ENCODE measurements around the gene IL23A.

The IL23A gene

DNA sequence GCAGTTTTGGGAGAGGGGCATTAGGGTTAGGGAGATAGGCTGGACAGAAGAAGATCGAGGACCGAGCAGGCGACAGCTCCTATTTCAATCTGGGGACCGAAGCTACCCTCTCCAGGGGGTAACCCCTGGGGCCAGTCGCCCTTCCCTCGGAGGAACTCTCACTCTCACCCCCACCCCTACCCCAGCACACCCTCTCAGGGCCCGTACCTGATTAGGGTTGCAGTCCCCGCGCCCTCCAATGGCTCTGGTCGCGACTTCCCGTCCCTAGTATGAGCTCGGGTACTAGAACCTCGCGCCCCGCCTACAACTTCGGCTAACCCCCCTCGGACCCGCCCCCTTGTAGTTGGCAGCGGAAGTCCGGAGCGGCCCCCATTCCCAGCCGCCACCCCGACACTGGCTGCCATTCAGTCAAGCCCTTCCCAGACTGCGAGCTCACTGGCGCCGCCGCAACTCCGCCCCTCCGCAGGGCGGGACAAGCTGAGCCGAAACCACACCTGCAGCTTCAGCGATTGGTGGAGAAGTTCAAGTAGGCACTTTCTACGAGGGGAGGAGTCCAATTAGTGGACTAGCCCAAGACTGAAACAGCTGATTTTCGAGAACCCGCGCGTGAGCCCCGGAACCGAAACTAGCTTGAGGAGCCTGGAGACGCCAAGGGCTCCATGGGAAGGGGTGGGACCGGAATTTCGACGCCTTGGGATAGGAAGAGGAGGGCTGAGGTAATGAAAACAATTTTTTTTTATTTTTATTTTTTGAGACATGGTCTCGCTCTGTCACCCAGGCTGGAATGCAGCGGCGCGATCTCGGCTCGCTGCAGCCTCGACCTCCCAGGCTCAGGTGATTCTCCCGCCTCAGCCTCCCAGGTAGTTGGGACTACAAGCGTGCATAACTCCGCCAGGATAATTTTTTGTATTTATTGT, 21.4 kb downstream of the IL23A start, which contains the start of gene STAT2:
Gene STAT2 (minus strand): TSS at position 257 of the 917 bp plus-strand sequence. CDS start 3,536 bp downstream, outside the sequence.
- Histone ChIP-seq H3K27me3 (ENCODE audit: control insufficient read depth, insufficient read depth, low read length) (no peaks in the 10 kb centered on the region), H3K4me1 (ENCODE audit: control insufficient read depth, insufficient read depth, low read length) (0 out of 2 replicates have a peak, but pooled peaks cover 1% of the 10 kb centered on the region), H3K9me3 (ENCODE audit: control insufficient read depth, insufficient read depth, low read length) (no peaks in the 10 kb centered on the region), H3K4me3 (ENCODE audit: low read length) (peak within 1 kb of the TSS; percentile 88), H3K27ac (ENCODE audit: low read length) (no peak within 1 kb of the TSS), H3K36me3 (ENCODE audit: control insufficient read depth, insufficient read depth, low read length) (peaks cover 12% of the 10 kb centered on the region; the same call in 1 of the 2 replicates)
- WGBS (ENCODE audit: insufficient coverage, insufficient read length): no CpG with 5 or more reads among the region's 54 CpGs
- DNase-seq (ENCODE audit: low read depth, low spot score): peak; percentile 99

DNA sequence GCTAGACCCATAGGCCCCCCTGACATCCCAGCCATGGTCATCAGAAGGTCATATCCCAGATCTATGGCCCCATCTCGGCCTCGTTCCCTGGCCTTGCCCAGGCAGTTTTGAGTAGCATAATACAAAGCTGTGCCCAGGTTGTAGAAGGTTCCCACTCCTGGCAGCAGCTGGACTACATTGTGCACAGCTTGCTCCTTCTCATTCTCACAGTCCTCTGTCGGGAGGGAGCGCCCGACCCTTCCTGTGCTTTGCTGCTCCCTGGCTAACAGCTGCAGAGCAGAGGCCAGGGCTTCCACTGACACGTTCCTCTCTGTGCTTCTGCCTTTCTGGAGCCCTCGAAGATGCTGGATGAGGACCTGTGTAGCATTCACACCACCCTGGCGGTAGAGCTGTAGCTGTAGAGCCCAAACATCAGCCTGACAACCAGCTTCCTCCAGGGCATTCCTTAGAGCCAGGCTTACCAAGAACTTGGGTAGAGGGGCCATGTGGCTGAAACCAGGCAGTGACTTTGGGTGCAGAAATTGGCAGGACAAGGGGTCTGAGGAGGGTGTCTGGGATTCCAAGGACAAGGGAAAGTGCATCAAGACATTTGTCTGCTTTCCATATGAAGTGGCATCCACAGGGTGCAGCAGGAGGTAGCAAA, 22.9 kb downstream of the IL23A start:
- no CpG with 5 or more reads among the region's 8 CpGs for WGBS (ENCODE audit: insufficient coverage, insufficient read length)
- H3K27me3 ChIP-seq (ENCODE audit: control insufficient read depth, insufficient read depth, low read length): no peaks in the 10 kb centered on the region

DNA sequence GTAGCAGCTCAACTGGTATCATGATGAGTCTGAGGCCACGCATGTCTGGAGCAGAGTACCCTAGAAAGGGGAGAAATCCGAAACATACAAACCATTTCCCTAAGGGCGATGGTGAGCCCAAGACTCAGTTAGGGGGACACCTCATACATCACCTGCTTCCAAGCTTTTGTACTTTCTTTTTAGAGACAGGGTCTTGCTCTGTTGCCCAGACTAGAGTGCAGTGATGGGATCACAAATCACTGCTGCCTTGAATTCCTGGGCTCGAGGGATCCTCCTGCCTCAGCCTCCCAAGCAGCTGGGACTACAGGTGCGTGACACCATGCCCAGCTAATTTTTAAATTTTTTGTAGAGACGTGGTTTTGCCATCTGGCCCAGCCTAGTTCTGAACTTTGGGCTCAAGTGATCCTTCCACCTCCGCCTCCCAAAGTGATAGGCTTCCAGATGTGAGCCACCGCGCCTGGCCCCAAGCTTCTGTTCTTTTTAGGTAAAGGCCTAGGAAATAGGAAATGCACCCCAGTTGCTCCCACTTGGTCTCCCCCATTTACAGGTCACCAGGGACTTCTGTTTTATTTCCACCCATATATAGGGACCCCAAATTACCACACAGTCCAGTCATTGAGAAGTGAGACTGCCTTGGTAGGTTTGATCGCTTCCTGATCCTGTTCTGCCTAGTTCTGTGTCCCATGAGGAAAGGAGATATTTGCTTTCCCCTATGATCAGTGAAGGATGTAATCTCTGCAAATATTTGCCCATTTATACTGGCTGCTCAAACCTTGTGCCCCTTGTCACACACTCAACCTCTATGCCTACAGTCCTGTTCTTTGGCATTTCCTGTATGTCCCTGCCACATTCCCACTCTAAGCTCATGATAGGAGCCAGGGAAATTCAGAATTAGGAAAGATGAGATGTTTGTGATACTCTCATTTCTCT, 23.7 kb downstream of the IL23A start, which contains the start of gene APOF:
Gene APOF (minus strand): TSS at position 728 of the 930 bp plus-strand sequence. CDS start 112 bp downstream, at position 616.
- Histone ChIP-seq H3K4me3 (ENCODE audit: low read length) (no peak within 1 kb of the TSS), H3K9me3 (ENCODE audit: control insufficient read depth, insufficient read depth, low read length) (no peaks in the 10 kb centered on the region), H3K27ac (ENCODE audit: low read length) (no peak within 1 kb of the TSS), H3K36me3 (ENCODE audit: control insufficient read depth, insufficient read depth, low read length) (no peaks in the 10 kb centered on the region), H3K4me1 (ENCODE audit: control insufficient read depth, insufficient read depth, low read length) (0 out of 2 replicates have a peak, but pooled peaks cover 1% of the 10 kb centered on the region), H3K27me3 (ENCODE audit: control insufficient read depth, insufficient read depth, low read length) (no peaks in the 10 kb centered on the region)
- no CpG with 5 or more reads among the region's 10 CpGs for WGBS (ENCODE audit: insufficient coverage, insufficient read length)
- DNase-seq (ENCODE audit: low read depth, low spot score): no peak

More for the DNA sequence above, 22.9 kb downstream of the IL23A start:
- Histone ChIP-seq H3K36me3 (ENCODE audit: control insufficient read depth, insufficient read depth, low read length) (no peaks in the 10 kb centered on the region), H3K9me3 (ENCODE audit: control insufficient read depth, insufficient read depth, low read length) (no peaks in the 10 kb centered on the region), H3K27ac (ENCODE audit: low read length) (no peak overlapping the region), H3K4me3 (ENCODE audit: low read length) (no peak overlapping the region), H3K4me1 (ENCODE audit: control insufficient read depth, insufficient read depth, low read length) (0 out of 2 replicates have a peak, but pooled peaks cover 1% of the 10 kb centered on the region)
- DNase-seq (ENCODE audit: low read depth, low spot score): no peak

GRCh38 chr12:56366948-56367347, 28.3 kb downstream of the IL23A start:
- Histone ChIP-seq H3K36me3 (ENCODE audit: control insufficient read depth, insufficient read depth, low read length) (no peaks in the 10 kb centered on the region), H3K27ac (ENCODE audit: low read length) (no peak overlapping the region), H3K9me3 (ENCODE audit: control insufficient read depth, insufficient read depth, low read length) (no peaks in the 10 kb centered on the region), H3K27me3 (ENCODE audit: control insufficient read depth, insufficient read depth, low read length) (no peaks in the 10 kb centered on the region), H3K4me3 (ENCODE audit: low read length) (no peak overlapping the region), H3K4me1 (ENCODE audit: control insufficient read depth, insufficient read depth, low read length) (no peaks in the 10 kb centered on the region)
- DNase-seq (ENCODE audit: low read depth, low spot score): no peak
- WGBS (ENCODE audit: insufficient coverage, insufficient read length): no CpG with 5 or more reads among the region's 3 CpGs

DNA sequence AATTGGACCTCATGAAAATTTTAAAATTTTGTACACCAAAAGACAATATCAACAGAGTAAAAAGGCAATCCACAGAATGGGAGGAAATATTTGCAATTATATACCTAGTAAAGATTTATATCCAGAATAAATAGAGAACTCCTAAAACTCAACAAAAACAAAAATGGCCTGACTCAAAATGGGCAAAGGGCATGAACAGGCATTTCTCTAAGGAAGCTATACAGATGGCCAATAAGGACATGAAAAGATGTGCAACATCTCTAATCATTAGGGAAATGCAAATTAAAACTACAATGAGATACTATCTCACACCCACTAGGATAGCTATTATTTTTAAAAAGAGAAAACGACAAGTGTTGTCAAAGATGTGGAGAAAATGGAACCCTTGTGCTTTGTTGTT, 34.8 kb downstream of the IL23A start:
- no peak overlapping the region for H3K27ac ChIP-seq (ENCODE audit: low read length)
- no CpG with 5 or more reads among the region's 1 CpG for WGBS (ENCODE audit: insufficient coverage, insufficient read length)

DNA sequence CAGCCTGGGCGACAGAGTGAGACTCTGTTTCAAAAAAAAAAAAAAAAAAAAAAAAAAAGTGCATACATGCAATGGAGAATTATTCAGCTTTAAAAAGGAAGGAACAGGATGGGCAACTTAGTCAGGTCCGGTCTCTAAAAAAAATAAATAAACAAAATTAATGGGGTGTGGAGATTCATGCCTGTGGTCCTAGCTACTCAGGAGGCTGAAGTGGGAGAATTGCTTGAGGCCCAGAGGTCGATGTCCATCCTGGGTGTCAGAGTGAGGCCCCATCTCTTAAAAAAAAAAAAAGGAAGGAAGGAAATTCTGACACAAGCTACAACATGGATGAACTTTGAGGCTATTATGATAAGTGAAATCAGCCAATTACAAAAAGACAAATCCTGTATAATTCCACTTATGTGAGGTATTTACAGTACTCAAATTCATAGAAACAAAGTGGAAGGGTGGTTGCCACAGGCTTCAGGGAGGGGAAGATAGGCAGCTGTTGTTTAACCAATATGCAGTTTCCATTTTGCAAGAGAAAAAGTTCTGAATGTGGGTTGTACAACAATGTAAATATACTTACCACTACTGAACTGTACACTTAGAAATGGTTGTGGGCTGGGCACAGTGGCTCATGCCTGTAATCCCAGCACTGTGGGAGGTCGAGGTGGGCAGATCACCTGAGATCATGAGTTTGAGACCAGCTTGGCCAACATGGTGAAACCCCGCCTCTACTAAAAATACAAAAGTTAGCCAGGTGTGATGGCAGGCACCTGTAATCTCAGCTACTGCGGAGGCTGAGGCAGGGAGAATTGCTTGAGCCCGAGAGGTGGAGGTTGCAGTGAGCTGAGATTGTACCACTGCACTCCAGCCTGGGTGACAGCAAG, 36.3 kb downstream of the IL23A start:
- H3K27ac ChIP-seq (ENCODE audit: low read length): no peak overlapping the region
- H3K4me1 ChIP-seq (ENCODE audit: control insufficient read depth, insufficient read depth, low read length): no peaks in the 10 kb centered on the region
- H3K27me3 ChIP-seq (ENCODE audit: control insufficient read depth, insufficient read depth, low read length): no peaks in the 10 kb centered on the region
- no peaks in the 10 kb centered on the region for H3K36me3 ChIP-seq (ENCODE audit: control insufficient read depth, insufficient read depth, low read length)
- no CpG with 5 or more reads among the region's 7 CpGs for WGBS (ENCODE audit: insufficient coverage, insufficient read length)
- no peak overlapping the region for H3K4me3 ChIP-seq (ENCODE audit: low read length)
- H3K9me3 ChIP-seq (ENCODE audit: control insufficient read depth, insufficient read depth, low read length): no peaks in the 10 kb centered on the region
- DNase-seq (ENCODE audit: low read depth, low spot score): no peak

More for the DNA sequence above, 34.8 kb downstream of the IL23A start:
- Histone ChIP-seq H3K4me1 (ENCODE audit: control insufficient read depth, insufficient read depth, low read length) (no peaks in the 10 kb centered on the region), H3K9me3 (ENCODE audit: control insufficient read depth, insufficient read depth, low read length) (no peaks in the 10 kb centered on the region), H3K27me3 (ENCODE audit: control insufficient read depth, insufficient read depth, low read length) (no peaks in the 10 kb centered on the region), H3K4me3 (ENCODE audit: low read length) (no peak overlapping the region), H3K36me3 (ENCODE audit: control insufficient read depth, insufficient read depth, low read length) (no peaks in the 10 kb centered on the region)
- no peak for DNase-seq (ENCODE audit: low read depth, low spot score)

- no peak overlapping the region for H3K27ac ChIP-seq (ENCODE audit: low read length)
- H3K4me3 ChIP-seq (ENCODE audit: low read length): no peak overlapping the region
- no peaks in the 10 kb centered on the region for H3K9me3 ChIP-seq (ENCODE audit: control insufficient read depth, insufficient read depth, low read length)
- no CpG with 5 or more reads among the region's 11 CpGs for WGBS (ENCODE audit: insufficient coverage, insufficient read length)
- DNase-seq (ENCODE audit: low read depth, low spot score): no peak
- H3K36me3 ChIP-seq (ENCODE audit: control insufficient read depth, insufficient read depth, low read length): no peaks in the 10 kb centered on the region
- no peaks in the 10 kb centered on the region for H3K4me1 ChIP-seq (ENCODE audit: control insufficient read depth, insufficient read depth, low read length)
- no peaks in the 10 kb centered on the region for H3K27me3 ChIP-seq (ENCODE audit: control insufficient read depth, insufficient read depth, low read length)
These were observed 37.1 kb downstream of the IL23A start for GRCh38 chr12:56375598-56376434.

GRCh38 chr12:56377310-56377988, 38.8 kb downstream of the IL23A start:
- no peaks in the 10 kb centered on the region for H3K4me1 ChIP-seq (ENCODE audit: control insufficient read depth, insufficient read depth, low read length)
- H3K9me3 ChIP-seq (ENCODE audit: control insufficient read depth, insufficient read depth, low read length): no peaks in the 10 kb centered on the region
- no peaks in the 10 kb centered on the region for H3K36me3 ChIP-seq (ENCODE audit: control insufficient read depth, insufficient read depth, low read length)
- no peak overlapping the region for H3K27ac ChIP-seq (ENCODE audit: low read length)
- no peak overlapping the region for H3K4me3 ChIP-seq (ENCODE audit: low read length)
- WGBS (ENCODE audit: insufficient coverage, insufficient read length): no CpG with 5 or more reads among the region's 4 CpGs
- no peak for DNase-seq (ENCODE audit: low read depth, low spot score)
- no peaks in the 10 kb centered on the region for H3K27me3 ChIP-seq (ENCODE audit: control insufficient read depth, insufficient read depth, low read length)
